ELR (cell line): Measurements from ENCODE around the gene SERPINA10.

Experiments
- DNase-seq: peaks from one replicate; pipeline ENCODE4 v3.0.0-alpha.2; 2015; ENCODE audit warnings: low read depth

Gene SERPINA10, protein sequence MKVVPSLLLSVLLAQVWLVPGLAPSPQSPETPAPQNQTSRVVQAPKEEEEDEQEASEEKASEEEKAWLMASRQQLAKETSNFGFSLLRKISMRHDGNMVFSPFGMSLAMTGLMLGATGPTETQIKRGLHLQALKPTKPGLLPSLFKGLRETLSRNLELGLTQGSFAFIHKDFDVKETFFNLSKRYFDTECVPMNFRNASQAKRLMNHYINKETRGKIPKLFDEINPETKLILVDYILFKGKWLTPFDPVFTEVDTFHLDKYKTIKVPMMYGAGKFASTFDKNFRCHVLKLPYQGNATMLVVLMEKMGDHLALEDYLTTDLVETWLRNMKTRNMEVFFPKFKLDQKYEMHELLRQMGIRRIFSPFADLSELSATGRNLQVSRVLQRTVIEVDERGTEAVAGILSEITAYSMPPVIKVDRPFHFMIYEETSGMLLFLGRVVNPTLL

DNA sequence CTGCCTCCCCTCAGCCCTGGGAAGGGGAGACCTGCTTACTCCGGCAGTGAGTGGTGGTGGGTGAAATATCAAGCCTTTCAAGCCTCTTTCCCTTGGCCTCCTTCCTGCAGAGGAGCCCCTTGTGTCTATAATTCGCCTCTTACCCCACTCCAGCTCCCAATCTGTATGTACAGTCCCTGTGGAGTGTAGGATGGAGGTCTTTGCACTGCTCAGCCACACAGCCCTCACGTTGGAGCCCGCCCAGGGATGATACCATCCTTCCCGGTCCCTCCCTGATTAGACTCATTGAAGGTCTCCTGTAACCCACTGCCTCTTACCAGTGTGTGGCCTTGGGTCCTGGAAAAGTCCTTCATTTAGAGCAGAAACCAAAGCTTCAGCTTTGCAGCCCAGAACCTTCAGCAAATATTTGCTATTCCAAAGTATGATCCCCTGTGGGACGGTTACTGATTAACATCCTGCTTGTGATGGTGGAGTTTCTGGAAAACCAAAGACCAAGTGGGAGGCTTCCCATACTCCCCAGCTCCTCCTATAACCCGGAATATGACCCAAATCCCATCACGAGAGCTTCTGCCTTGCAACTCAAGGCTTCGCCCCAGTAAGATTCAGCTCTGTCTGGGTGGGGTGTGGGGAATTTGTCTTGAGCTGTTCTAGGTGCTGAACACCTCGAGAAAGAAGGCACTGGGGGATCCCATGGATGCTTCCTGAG, at the start of gene SERPINA10:
TSS of gene SERPINA10 (minus strand) at position 397 of the 706 bp plus-strand sequence. CDS start 2,675 bp downstream, outside the sequence.
- no peak for DNase-seq

DNA sequence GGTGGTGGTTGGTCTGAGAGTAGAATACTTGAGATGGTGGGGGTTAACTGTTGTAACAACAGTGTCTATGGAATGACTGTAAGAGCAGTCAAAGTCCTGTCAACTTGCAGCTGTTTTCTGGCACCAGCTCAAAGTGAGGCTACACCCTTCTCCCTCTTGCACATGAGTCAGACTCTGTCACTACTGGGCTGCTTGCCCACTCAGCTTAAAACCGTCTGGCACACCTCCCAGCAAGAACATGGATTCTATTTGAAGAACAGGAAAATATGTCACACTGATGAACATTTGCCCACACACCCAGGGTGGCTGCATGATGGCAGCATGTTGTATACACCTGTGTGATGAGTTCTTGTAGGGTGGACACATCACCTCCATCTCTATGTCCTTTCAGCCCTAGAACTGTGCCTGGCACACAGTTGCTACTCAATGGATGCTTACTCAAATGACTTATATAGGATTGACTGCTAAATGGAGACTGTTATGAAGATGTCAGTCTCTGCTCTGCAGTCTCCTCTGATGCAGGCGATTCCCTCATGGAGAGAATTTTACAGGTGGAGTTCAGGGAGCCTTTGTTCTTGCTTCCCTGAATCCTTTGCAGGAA, 49.4 kb upstream of the SERPINA10 start:
- DNase-seq, result peak; percentile 99

DNA sequence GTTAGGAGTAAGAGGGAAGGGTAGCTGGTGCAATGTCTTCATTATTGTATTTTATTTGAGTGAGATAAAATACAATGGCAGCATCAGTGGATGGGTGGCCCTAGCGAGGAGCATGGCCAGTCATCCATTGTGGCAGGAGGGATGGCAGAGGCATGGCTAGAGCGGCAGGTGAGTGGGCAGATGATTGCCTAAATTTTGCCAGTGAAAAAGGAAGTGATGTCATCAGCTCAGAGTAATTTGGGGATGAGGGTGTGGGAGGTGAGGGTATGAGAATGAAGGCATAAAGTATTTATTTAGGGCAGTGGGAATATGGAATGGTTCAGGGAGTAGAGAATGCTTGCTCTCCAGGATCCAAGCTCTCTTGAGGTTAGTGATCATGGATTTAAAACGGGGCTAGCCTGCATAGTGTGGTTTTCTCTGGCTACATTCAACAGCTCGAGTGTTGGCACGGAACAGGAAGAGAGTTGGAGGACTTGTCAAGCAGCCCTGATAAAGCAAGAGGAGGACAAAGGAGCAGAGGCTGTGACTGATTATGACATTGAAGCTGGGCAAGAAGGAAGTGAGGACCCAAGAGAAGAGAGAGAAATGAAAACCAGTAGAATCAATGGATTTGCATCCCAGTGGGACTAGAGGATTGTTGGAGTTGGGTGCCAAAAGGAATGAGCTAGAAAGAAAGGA, 48.7 kb upstream of the SERPINA10 start:
- DNase-seq, result no peak

DNA sequence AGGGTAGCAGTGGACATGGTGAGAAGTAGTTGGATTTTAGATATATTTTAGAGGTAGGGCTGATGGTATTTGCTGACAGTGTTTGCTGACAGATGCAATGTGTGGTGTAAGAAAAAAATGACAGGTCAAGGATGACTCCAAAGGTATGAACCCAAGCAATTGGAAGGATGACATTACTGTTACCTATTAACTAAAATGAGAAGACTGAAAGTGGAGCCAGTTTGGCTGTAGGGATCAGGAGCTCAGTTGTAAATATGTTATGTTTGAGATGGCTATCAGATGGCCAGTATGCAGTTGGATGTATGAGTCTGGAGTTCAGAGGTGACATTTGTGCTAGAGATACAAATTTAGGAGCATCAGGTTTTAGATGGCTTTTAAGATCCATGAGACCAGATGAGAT, 47.5 kb upstream of the SERPINA10 start:
- no peak for DNase-seq

DNA sequence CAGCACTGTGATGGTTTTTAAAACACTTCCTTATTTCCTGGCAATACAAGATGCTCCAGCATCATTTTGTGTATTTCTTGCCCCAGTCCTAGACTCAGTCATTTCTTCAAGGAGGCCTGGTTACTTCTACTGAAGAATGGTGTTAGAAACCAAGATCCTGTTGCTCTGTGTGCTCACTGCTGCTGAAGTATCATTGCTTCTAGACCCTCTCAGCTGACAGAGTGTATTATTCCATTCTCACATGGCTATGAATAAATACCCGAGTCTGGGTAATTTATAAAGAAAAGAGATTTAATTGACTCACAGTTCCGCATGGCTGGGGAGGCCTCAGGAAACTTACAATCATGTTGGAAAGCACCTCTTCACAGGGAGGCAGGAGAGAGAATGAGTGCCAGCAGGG, 45.0 kb upstream of the SERPINA10 start:
- no peak for DNase-seq

DNA sequence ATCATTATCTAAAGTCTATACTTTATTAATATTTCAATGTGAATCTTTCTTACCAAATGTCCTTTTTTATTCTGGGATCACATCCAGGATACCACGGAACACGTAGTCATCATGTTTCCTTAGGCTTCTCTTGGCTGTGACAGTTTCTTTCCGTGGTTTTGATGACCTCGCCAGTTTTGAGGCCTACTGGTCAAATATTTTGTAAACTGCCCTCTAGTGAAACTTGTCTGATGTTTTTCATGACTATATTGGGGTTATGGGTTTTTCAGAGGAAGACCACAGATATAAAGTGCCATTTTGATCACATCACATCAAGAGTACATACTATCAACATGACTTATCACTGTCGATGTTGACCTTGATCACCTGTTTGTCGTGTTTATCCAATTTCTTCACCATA, 44.2 kb upstream of the SERPINA10 start:
- peak; percentile 70 for DNase-seq

DNA sequence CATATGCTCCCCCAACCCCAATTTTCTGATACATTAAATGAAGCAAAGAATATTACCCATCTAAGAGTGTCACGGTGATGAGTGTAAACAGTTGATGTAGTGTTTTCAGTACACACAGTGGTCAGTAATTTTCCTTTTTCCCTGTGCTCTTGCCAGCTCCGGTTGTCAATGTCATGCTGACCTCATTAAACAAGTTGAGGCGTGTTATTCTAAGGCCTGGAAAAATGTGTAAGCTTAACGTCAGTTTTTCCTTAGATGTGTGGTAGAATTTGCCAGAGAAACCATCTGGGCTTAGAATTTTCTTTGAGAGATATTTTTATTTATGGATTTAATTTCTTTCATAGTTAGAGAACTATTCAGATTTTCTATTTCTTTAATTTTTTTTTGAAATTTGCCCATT, 41.8 kb upstream of the SERPINA10 start:
- DNase-seq, result no peak

DNA sequence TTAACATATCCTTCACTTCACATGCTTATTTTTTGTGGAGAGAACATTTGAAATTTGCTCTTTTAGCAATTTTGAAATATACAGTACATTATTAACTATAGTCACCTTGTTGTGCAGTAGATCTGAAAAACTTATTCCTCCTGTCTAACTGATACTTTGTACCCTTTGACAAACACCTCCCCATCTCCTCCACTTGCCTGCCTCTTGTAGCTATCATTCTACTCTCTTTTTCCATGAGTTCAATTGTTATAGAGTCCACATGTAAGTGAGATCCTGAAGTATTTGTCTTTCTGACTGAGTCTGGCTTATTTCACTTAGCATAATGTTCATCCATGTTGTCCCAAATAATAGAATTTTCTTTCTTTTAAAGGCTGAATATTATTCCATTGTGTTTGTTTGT, 39.5 kb upstream of the SERPINA10 start:
- no peak for DNase-seq

DNA sequence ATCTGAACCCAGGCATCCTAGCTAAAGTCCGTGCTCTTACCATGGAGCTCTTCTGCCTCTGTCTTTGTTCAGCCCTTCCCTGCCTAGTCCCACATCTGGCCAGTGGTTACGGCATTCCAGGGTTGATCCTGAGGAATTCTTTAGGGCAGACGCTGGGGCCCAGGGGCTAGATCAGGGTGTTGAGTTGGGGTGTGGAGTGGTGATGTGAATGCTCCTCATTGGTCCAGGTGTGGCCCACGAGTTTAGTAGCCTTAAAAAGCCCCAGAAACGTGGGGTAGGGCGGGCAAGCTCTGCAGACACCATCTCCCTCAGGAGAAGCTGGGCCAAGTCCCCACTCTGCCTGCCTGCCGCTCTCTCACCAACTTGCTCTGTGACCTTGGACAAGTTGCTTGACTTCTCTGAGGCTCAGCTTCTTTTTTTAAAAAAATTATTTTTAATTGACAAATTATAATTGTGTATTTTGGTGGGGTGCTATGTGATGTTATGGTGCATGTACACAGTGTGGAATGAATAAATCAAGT, 39.1 kb upstream of the SERPINA10 start:
- DNase-seq, result no peak

DNA sequence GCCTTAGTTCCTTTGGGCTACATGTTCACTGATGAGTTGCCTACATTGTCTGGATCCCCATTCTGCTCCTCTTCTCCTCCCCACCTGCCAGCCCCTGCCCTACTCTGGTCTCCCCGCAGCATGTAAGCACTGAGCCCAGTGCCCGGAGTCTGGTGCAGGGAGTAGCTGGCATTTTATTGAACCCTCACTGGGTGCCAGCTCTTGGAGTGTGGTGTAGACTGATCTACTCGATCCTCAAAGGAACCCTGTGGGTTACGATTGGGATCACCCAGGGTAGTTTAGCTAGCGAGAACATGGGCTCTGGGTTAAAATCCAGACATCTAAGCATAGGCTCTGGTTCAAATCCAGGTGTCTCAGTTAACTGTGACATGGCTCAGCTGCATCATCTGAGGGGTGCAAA, 38.4 kb upstream of the SERPINA10 start:
- DNase-seq, result no peak

DNA sequence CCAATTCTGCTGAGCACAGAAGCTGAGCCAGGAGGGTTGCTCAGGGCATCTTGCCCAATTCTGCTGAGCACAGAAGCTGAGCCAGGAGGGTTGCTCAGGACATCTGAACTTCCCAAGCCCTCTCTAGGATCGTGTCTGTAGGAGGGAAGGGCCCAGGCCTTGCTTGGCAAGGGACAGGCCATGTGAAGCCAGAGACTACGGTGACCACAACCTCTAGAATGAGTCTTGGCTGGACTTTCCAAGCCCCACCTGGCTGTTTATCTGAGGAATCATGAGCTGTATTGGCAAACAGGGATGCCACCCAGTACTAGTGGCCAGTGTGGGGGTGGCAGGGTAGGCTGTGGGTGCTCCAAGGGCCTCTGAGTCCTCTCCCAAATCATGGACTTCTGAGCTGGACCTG, 37.8 kb upstream of the SERPINA10 start:
- DNase-seq, result no peak

DNA sequence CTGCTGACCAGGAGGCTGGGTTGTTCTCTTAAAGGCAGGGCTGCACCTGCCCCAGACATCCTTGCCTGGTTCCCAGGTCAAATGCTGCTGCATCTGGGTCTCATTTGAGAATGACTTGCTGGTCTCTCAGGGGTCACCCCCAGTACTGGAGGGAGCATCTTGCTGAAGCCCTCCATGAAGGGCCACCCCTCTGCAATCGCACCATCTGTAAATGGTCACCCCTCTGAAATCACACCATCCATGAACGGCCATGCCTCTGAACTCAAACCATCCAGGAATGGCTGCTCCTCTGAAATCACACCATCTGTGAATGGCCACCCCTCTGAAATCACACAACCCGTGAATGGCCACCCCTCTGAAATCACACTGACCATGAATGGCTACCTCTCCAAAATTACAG, 37.4 kb upstream of the SERPINA10 start:
- no peak for DNase-seq

DNA sequence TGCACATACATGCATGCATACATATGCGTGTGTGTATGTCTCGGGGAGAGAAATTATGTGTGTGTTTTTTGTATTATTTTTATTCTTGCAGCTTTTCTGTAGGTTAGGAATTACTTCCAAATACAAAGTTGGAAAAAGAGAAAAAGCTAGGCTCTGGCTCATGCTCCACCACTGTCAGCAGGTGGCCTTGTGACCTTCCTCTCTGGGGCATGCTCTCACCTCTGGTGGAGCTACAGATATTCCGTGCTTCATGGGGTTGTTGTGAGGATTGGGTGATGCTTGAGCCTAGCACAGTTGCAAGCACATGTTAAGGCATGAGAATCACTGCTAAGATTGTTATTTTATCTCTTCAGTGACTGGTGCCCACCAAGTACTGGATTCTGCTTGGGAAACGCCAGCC, 36.8 kb upstream of the SERPINA10 start:
- no peak for DNase-seq

DNA sequence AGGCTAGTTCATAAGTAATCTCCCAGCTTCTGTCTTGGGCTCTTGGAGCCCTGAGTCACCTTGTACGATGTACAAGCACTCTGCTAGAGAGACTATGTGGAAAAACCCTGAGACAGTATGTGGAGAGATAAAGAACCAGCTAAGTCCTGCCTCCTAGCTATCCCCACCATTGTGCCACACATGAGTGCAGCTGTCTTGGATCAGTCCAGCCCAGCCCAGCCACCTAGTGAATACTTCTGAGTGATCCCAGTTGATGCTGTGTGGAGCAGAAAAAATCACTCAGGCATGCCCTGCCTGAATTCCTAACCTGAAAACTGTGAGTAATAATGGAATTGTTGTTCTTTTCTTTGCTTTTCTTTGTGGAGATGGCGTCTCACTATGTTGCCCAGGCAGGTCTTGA, 35.1 kb upstream of the SERPINA10 start:
- DNase-seq, result no peak

DNA sequence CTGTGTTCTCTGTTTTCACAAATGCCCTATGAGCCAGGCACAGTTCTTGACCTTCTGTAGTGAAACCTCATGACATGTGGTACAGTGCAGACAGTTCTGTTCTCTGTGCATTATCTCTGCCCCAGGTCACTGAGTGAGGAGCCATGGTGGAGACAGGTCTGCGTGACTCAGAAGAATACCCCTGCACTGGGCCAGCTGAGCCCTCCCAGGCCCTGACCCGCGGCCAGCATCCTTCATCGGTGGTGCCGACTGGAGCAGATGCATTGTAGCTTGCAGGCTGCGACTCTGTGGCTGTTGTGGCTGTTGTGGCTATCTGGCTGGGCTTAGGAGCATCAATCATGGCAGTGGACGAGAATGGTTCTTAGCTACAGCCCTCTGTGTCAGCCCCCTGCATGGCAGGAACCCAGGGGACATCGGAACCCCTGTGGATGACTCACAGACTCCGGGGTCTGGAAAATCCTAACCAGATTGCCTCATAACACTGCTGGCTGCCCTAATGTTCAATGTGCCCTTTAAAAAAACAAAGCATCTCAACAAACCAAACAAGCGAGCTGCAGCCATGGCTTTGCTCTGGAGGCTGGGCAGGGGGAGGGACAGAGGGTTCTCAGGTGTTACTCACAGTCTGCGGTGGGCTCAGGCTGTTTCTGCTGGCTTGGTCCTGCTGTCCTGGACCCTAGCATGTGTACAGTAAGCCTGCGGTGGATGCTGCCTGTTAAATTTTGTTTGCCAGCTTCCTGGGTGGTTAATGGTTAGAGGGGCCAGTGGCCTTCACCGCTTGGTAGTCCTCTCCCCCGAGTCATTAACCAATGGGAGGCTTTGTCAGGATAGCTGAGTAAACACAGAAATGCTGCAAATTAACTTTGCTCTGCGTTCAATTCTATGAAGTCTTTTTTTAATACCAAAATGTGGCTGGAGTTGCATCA, 29.8 kb upstream of the SERPINA10 start, which contains the start of gene SERPINA6:
TSS of gene SERPINA6 (minus strand) at position 689 of the 923 bp plus-strand sequence. CDS start 8,688 bp downstream, outside the sequence.
- DNase-seq, result peak; percentile 28

DNA sequence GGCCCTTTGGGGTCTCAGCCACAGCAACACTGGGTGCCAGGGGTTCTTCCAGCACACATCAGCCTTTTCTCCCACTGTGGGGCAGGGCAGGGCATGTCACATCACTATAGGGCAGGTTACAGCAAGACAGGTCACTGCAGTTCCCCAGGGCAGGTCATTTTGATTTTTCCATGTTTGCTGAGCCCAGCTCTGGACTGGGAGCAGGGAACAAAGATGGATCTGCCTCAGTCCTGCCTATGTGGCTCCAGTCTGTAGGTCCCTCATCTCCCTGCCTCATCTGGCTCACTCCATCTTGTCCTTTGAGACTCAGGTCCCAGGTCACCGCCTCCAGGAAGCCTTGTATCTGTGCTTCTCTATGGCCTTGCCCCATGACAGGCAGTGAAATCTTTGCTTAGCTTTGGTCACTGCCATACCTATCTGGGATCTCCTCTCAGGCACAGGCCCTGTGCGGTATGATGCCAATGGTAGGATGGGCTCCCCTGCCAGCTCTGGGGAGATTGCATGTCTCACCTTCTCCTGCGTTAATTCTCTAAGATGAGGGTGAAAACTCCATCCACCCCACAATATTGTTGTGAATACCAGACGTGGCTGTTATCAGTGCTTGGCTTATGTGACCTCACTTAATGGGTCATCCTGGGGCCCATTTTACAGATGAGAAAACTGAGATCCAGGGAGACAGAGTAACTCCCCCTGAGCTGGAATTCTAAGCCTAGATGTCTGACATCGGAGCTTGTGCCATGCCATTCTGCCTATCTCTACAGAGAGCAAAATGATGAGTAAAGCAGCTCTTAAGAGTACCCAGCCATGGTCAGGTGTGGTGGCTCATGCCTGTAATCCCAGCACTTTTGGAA, 28.6 kb upstream of the SERPINA10 start:
- no peak for DNase-seq

DNA sequence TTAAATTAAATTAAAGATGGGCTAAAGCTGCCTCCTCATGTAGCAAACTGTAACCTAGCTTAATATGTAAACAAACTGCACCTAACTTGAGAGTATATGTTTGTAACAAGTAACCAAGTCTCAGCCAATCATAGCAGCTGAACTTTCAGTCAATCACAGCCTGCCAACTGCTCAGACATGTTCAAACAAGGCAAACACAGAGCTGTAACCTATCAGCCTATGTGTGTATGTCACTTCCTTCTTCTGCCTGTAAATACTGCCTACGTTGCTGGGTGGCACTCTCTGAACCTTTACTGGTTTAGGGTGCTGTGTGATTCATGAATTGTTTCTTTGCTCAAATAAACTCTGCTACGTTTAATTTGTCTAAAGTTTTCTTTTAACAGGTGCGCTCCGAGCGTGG, 27.2 kb upstream of the SERPINA10 start:
- DNase-seq, result no peak

DNA sequence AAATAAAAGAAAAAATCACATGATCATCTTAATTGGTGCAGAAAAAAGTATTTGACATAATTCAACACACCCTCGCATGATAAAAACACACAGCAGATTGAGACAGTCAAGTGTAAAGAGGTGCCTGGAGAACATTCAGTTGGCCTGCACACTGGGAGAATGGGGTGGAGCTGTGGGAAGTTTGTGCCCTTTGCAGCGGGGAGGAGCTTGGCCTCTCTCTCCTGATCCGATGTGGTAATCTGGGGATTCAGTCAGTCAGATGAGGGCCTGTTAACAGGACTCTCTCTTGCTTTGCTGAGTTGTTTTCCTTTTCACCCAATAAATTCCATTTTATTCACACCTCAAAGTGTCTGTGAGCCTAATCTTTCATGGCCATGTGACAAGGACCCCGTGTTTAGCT, 24.2 kb upstream of the SERPINA10 start:
- DNase-seq, result no peak

DNA sequence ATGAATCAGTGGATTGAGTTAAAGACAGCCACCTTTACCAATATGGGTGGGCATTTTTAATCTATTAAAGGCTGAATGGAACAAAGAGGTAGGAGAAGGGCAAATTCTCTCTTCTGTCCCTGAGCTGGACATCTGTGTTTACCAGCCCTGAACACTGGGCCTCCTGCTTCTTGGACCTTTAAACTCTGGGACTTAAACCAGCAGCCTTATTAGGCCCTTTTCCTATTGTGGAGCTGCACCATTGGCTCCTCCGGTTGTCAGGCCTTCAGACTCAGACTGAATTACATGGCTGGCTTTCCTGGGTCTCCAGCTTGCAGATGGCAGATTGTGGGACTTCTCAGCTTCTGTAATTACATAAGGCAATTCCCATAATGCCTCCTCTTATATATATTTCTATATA, 23.6 kb upstream of the SERPINA10 start:
- no peak for DNase-seq

DNA sequence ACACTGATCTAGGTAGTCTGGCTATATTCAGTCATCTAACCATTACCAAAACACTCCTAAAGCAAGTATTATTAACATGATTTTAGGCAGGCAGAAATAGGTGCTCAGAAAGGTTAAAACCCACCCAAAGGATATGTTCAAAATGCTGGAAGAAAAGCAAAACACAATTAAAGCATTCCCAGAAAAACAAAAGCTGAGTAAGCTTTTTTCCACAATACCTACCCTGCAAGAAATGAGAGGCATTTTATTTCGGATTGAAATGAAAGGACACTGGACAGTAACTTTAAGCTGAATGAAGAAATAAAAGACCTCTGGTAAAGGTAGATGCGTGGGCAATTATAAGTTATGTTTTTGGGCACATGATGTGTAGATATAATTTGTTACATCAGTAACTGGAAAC, 21.8 kb upstream of the SERPINA10 start:
- no peak for DNase-seq
